Large intestine (tissue), 3 donors: Measurements from ENCODE around the gene BTBD3. TPM values are rescaled to one million over a fixed set of nuclear protein-coding genes. Genes with fewer than 3 reads are reported as not detected.
A peak's percentile ranks its signal among the peaks of the same experiment; 100 is the strongest.

Source experiments
- DNase-seq, 2 donors: peaks; one replicate each; pipeline versions ENCODE4 v3.0.0 to v3.0.0-alpha.2; 2013
- H3K27ac ChIP-seq: one replicate; pipeline ENCODE4 v1.5.1; 2013; ENCODE audit warnings: low read length
- H3K27me3 ChIP-seq: 2 replicates; pipeline ENCODE4 v1.6.1; 2013; ENCODE audit warnings: low read length; ENCODE audit not compliant: control insufficient read depth, insufficient read depth
- H3K36me3 ChIP-seq: 2 replicates; pipeline ENCODE4 v1.6.1; 2013; ENCODE audit warnings: low read length; ENCODE audit not compliant: control insufficient read depth, insufficient read depth
- H3K4me1 ChIP-seq: one replicate; pipeline ENCODE4 v1.6.1; 2013; ENCODE audit warnings: low read length; ENCODE audit not compliant: control insufficient read depth, insufficient read depth
- H3K4me3 ChIP-seq: one replicate; pipeline ENCODE4 v1.5.1; 2013; ENCODE audit warnings: low read length
- H3K9me3 ChIP-seq: one replicate; pipeline ENCODE4 v1.6.1; 2013; ENCODE audit warnings: mild to moderate bottlenecking, low read depth, low read length, moderate library complexity; ENCODE audit not compliant: control insufficient read depth
- WGBS: methylation state at CpG from one replicate; pipeline ENCODE4 v1.1.5; 2013; ENCODE audit warnings: low lambda C conversion rate; ENCODE audit not compliant: insufficient coverage; 5-methylcytosine and 5-hydroxymethylcytosine counted together
- polyA plus RNA-seq: library from polyadenylated mRNA; unstranded; fragments of 120-200 nt; gene quantifications from one replicate; pipeline ENCODE4 v1.2.1, GENCODE V29; 2013

The BTBD3 gene
- polyA plus RNA-seq, 1 donor = 51.0 TPM

GRCh38 chr20:11891077-11891775, 26.5 kb upstream of the BTBD3 start:
- H3K36me3 ChIP-seq = no peaks in the 10 kb centered on the region
- WGBS = no CpG with 5 or more reads among the region's 72 CpGs
- H3K27ac ChIP-seq = peak overlapping the region; percentile 76
- H3K4me3 ChIP-seq = peak overlapping the region; percentile 76
- no peaks in the 10 kb centered on the region for H3K27me3 ChIP-seq
- DNase-seq = peak; percentile 42 to 83
- peaks cover 9% of the 10 kb centered on the region for H3K4me1 ChIP-seq
- no peaks in the 10 kb centered on the region for H3K9me3 ChIP-seq

GRCh38 chr20:11891776-11892545, 25.7 kb upstream of the BTBD3 start:
- Histone ChIP-seq H3K27ac (peak overlapping the region; percentile 76), H3K4me3 (peak overlapping the region; percentile 76), H3K27me3 (no peaks in the 10 kb centered on the region), H3K9me3 (no peaks in the 10 kb centered on the region), H3K36me3 (no peaks in the 10 kb centered on the region), H3K4me1 (peaks cover 9% of the 10 kb centered on the region)
- DNase-seq = peak; percentile 41 to 70
- WGBS = 0% methylated on average over 2 of the region's 17 CpGs

GRCh38 chr20:11894062-11894461, 23.6 kb upstream of the BTBD3 start:
- H3K27ac ChIP-seq = peak overlapping the region; percentile 6
- H3K36me3 ChIP-seq = no peaks in the 10 kb centered on the region
- H3K4me3 ChIP-seq = no peak overlapping the region
- DNase-seq = peak; percentile 56 to 83
- H3K9me3 ChIP-seq = no peaks in the 10 kb centered on the region
- 45% methylated on average over 4 of the region's 6 CpGs for WGBS
- no peaks in the 10 kb centered on the region for H3K27me3 ChIP-seq
- H3K4me1 ChIP-seq = peaks cover 9% of the 10 kb centered on the region

GRCh38 chr20:11895861-11896387, 21.8 kb upstream of the BTBD3 start:
- no peak for DNase-seq
- Histone ChIP-seq H3K4me3 (no peak overlapping the region), H3K27me3 (no peaks in the 10 kb centered on the region), H3K9me3 (no peaks in the 10 kb centered on the region), H3K27ac (no peak overlapping the region), H3K36me3 (peaks cover 2% of the 10 kb centered on the region), H3K4me1 (peaks cover 9% of the 10 kb centered on the region)
- WGBS = 40% methylated on average over 2 of the region's 6 CpGs

GRCh38 chr20:11901127-11901526, 16.6 kb upstream of the BTBD3 start:
- WGBS = no CpG with 5 or more reads among the region's 3 CpGs
- H3K27ac ChIP-seq = no peak overlapping the region
- peaks cover 5% of the 10 kb centered on the region for H3K36me3 ChIP-seq
- no peak overlapping the region for H3K4me3 ChIP-seq
- DNase-seq = no peak
- no peaks in the 10 kb centered on the region for H3K9me3 ChIP-seq
- H3K27me3 ChIP-seq = no peaks in the 10 kb centered on the region
- H3K4me1 ChIP-seq = no peaks in the 10 kb centered on the region

GRCh38 chr20:11902285-11902697, 15.4 kb upstream of the BTBD3 start:
- Histone ChIP-seq H3K27me3 (no peaks in the 10 kb centered on the region), H3K36me3 (peaks cover 5% of the 10 kb centered on the region), H3K4me1 (peaks cover 5% of the 10 kb centered on the region), H3K4me3 (no peak overlapping the region), H3K9me3 (no peaks in the 10 kb centered on the region), H3K27ac (no peak overlapping the region)
- no CpG with 5 or more reads among the region's 2 CpGs for WGBS
- DNase-seq = no peak

- H3K27ac ChIP-seq = no peak overlapping the region
- H3K9me3 ChIP-seq = no peaks in the 10 kb centered on the region
- H3K27me3 ChIP-seq = no peaks in the 10 kb centered on the region
- H3K4me3 ChIP-seq = no peak overlapping the region
- peaks cover 3% of the 10 kb centered on the region for H3K36me3 ChIP-seq
- 75% methylated on average over 1 of the region's 6 CpGs for WGBS
- peak in 1 of 2 donors; percentile 48 for DNase-seq
- peaks cover 6% of the 10 kb centered on the region for H3K4me1 ChIP-seq
Observed at GRCh38 chr20:11905460-11906179, 12.1 kb upstream of the BTBD3 start.

GRCh38 chr20:11906626-11907480, 10.8 kb upstream of the BTBD3 start:
- peaks cover 6% of the 10 kb centered on the region for H3K4me1 ChIP-seq
- peak in 1 of 2 donors; percentile 30 for DNase-seq
- H3K36me3 ChIP-seq = no peaks in the 10 kb centered on the region
- no peaks in the 10 kb centered on the region for H3K9me3 ChIP-seq
- no peaks in the 10 kb centered on the region for H3K27me3 ChIP-seq
- no peak overlapping the region for H3K27ac ChIP-seq
- 0% methylated on average over 2 of the region's 4 CpGs for WGBS
- H3K4me3 ChIP-seq = no peak overlapping the region

- Histone ChIP-seq H3K36me3 (no peaks in the 10 kb centered on the region), H3K27me3 (no peaks in the 10 kb centered on the region), H3K9me3 (no peaks in the 10 kb centered on the region), H3K4me1 (peaks cover 6% of the 10 kb centered on the region), H3K4me3 (no peak overlapping the region), H3K27ac (no peak overlapping the region)
- no peak for DNase-seq
- no CpG with 5 or more reads among the region's 4 CpGs for WGBS
Observed at GRCh38 chr20:11907621-11908020, 10.1 kb upstream of the BTBD3 start.
